GM10248 (cell line): Measurements from ENCODE around the gene RALGPS2.

Experiments used
- CTCF ChIA-PET: fragments of 300-600 bp; sonication (Branson Sonifier 250); formaldehyde crosslinking; extraction: SDS; loops from one replicate; lab custom pipeline; 2021; ENCODE audit warnings: antibody characterized with exemption; lab: Yijun Ruan, JAX
- POLR2A ChIA-PET: fragments of 350-650 bp; sonication (Branson Sonifier 250); formaldehyde crosslinking; extraction: SDS; loops from one replicate; lab custom pipeline; 2020; ENCODE audit warnings: antibody characterized with exemption; lab: Yijun Ruan, JAX
- DNase-seq: peaks from one replicate; pipeline ENCODE4 v3.0.0; 2012; ENCODE audit errors: extremely low spot score
- TF ChIP-seq, protein P1 (sequence below): IDR thresholded peaks from 2 replicates; pipeline ENCODE4 v1.5.1; 2012; ENCODE audit warnings: mild to moderate bottlenecking, low read depth; ENCODE audit errors: extremely low read depth, missing control alignments, control extremely low read depth

The RALGPS2 gene

DNA sequence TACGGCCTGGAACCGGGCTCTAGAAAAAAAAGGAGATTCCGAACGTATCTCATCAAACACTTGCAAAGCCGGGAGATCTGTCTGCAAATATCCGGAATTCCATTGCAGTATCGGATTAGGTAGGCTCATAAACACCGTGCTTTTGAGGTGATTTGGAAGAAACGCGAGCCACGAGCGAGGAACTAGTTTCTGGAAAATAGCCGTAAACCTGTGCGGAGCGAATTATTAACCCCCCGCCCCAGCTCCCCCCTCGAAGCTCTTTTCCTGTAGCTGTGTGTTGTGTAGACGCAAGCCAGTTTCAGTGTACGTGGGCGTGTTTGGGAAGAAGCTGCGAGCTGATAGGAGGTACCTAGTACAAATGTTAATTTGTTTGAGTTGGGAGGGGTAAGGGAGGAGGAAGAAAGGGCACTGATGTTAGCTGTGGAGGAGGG lies 1.1 kb downstream of the RALGPS2 start:
- TF ChIP-seq, protein P1, sequence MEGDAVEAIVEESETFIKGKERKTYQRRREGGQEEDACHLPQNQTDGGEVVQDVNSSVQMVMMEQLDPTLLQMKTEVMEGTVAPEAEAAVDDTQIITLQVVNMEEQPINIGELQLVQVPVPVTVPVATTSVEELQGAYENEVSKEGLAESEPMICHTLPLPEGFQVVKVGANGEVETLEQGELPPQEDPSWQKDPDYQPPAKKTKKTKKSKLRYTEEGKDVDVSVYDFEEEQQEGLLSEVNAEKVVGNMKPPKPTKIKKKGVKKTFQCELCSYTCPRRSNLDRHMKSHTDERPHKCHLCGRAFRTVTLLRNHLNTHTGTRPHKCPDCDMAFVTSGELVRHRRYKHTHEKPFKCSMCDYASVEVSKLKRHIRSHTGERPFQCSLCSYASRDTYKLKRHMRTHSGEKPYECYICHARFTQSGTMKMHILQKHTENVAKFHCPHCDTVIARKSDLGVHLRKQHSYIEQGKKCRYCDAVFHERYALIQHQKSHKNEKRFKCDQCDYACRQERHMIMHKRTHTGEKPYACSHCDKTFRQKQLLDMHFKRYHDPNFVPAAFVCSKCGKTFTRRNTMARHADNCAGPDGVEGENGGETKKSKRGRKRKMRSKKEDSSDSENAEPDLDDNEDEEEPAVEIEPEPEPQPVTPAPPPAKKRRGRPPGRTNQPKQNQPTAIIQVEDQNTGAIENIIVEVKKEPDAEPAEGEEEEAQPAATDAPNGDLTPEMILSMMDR, result no peak
- POLR2A ChIA-PET, result no interaction called here
- peak; percentile 50 for DNase-seq
- CTCF ChIA-PET, result interaction anchor here (0.9 to 1.3 kb wide), 4 partner anchors 175 to 224 kb away, joined by 3 to 4 read pairs (median 4); no protein-coding TSS in a partner anchor

DNA sequence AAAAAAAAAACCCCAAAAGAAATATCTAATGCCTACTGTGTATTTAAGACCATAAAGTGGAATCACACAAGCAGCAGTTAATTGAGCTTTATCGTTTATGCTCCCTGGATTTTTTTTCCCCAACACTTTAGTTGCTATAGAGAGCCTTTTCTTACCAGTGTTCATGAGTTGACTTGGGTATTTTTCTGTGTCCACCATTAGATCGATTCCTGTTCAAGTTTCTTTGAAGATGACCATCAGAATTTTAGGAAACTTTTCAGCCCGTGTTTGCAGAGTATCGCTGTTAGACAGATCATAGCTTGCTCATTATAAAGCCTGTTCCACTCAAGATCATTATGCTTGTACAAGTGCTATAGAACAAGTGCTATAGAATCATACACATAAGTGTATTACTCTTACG lies 1.5 kb downstream of the RALGPS2 start:
- no peak for DNase-seq
- TF ChIP-seq, protein P1, result no peak
- ChIA-PET CTCF (interaction anchor here (0.9 to 1.3 kb wide), 5 partner anchors 24 to 225 kb away, joined by 3 to 4 read pairs (median 3); no protein-coding TSS in a partner anchor), POLR2A (no interaction called here)

DNA sequence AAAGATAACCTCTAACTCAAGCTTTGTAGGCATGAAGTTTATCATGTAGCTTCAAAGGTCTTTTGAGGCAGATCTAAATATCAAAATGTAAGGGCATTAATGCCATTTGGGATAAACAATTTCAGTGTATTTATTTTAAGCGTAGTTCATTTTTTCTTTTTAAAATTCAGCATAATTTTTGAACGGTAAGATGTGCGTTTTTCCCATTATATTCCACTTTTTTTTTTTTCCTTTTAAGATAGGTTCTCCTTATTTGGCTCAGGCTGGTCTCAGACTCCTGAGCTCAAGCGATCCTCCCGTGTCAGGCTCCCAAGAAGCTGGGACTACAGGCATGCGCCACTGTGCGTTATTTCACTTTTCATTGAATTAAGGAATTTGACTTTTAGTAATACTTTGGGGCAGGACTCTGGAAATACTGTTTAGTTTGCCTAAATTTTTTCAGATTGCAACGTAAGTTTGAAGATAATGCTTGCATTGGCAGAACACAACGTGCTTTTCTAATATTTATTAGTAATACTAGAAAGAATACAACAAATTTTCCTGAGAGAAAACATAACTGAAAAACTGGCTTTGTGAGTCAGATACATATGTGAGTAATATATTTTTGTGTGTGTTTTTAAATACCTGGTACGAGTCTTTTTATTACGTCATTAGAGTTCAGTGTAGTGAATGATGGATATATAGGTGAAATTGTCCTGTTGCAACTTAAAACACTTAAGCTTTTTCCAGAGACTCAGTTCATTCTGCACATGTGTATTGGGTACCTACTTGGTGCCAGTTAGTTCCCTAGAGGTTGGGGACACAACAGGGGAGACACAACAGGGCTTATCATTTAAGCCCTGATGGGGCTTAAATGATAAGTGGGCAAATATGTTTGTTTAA lies 2.2 kb downstream of the RALGPS2 start:
- TF ChIP-seq, protein P1, result no peak
- CTCF ChIA-PET, result interaction anchor here (0.9 to 1.3 kb wide), 5 partner anchors 24 to 225 kb away, joined by 3 to 4 read pairs (median 3); no protein-coding TSS in a partner anchor
- DNase-seq, result no peak
- POLR2A ChIA-PET, result no interaction called here

DNA sequence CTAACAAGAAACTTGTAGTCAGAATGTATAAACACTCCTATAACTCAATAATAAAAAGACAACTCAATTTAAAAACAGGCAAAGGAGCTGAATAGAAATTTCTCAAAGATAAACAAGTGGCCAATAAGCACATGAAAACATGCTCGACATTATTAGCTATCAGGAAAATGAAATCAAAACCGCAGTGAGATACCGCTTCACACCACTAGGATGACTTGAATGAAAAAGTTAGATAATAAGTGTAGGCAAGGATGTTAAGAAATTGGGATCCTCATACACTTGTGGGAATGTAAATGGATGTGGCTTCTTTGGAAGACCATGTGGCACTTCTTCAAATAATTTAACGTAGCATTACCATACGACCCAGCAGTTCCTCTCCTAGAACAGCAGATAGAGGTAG lies 8.9 kb downstream of the RALGPS2 start:
- TF ChIP-seq, protein P1, result no peak
- ChIA-PET POLR2A (no interaction called here), CTCF (interaction anchor here (2.9 kb wide), 1 partner anchor 19 kb away, joined by 11 read pairs; no protein-coding TSS in a partner anchor)
- no peak for DNase-seq

DNA sequence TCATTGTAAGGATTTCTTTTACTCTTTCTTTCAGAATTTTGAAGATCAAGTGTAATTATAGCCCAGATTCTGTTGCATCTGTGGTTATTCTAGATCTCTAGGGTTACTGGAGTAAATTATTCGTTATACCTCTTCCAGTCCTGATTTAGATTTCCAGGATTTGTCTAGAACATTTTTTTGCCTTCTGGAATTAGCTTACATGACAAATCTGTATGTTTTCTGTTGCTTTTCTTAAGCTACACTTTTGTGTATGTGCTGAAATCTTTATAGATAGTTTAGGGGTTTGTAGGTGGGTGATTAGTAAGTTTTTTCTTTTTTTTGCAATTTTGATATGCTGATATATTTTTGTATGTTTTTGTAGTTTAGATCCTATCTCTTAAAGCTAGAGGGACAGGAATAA lies 13.7 kb downstream of the RALGPS2 start:
- DNase-seq, result no peak
- TF ChIP-seq, protein P1, result no peak
- CTCF ChIA-PET, result interaction anchor here (0.9 to 2.2 kb wide), 3 partner anchors 15 to 264 kb away, joined by 3 to 6 read pairs (median 3); no protein-coding TSS in a partner anchor
- POLR2A ChIA-PET, result no interaction called here

DNA sequence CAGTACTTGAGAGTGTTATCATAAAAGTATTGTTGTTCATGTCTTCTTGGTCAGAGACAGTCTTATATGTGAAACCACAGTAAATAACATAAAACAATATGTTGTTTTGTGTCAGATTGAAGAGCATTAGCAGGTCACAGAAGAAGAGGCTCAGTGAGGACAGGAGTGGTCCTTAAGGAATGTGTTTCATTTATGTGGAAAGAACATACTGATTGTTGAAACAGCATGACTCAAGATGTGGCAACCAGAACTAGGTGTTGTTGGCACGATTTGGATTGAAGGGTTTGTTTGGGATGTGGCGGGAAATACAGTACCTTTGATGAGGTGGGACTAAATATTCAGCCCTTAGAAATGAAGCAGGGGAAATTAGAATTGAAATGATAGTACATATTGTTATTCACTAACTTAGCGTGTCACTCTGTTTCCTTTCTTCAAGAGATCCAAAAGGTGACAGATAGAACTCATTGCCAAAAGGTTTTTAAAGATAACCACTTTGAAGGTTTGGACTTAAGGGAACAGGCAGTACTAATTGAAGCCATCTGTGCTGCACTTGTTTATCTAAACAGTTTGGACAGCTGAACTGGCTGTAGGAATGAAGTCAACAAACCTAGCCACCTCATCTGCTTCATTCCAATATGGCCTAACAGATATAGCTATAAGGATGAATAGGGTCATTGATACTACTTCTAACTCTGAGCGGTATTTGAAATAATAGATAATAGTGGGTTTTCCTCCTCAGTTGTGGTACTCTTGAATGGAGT lies 14.4 kb downstream of the RALGPS2 start:
- ChIA-PET POLR2A (no interaction called here), CTCF (interaction anchor here (0.9 to 2.2 kb wide), 5 partner anchors 14 to 264 kb away, joined by 3 to 6 read pairs (median 3); no protein-coding TSS in a partner anchor)
- no peak for DNase-seq

More for the DNA sequence above, 14.4 kb downstream of the RALGPS2 start:
- TF ChIP-seq, protein P1, result no peak
